Measurements from ENCODE around the gene LAMTOR5. TPM values are rescaled to one million over a fixed set of nuclear protein-coding genes. Genes with fewer than 3 reads are reported as not detected.

LAMTOR5 gene
- total and polyA plus RNA-seq, 2 donors: 144 to 296 TPM

- 56% methylated on average over 3 of the region's 3 CpGs for whole genome bisulfite sequencing
- H3K9me3 ChIP-seq (ENCODE audit: control insufficient read depth in 2 of 2, insufficient read depth in 1 of 2, low read length in 1 of 2): no peaks in the 10 kb centered on the region
- H3K27ac ChIP-seq (ENCODE audit: low read depth in 1 of 2, low read length in 1 of 2): no peak overlapping the region
- no peaks in the 10 kb centered on the region for H3K36me3 ChIP-seq (ENCODE audit: control insufficient read depth in 2 of 2, insufficient read depth in 2 of 2, low read length in 1 of 2)
- no peak overlapping the region for H3K4me3 ChIP-seq (ENCODE audit: low read length in 2 of 2)
- DNase-seq (ENCODE audit: low read depth in 6 of 9, low spot score in 9 of 9): no peak
- H3K4me1 ChIP-seq (ENCODE audit: control insufficient read depth in 2 of 2, insufficient read depth in 2 of 2, low read length in 2 of 2): no peaks in the 10 kb centered on the region
- peaks cover 0 to 2% of the 10 kb centered on the region in 2 donors for H3K27me3 ChIP-seq (ENCODE audit: control insufficient read depth in 2 of 2, insufficient read depth in 1 of 2, low read length in 1 of 2)
Observed at GRCh38 chr1:110434946-110435345, 27.5 kb upstream of the LAMTOR5 start.

GRCh38 chr1:110433803-110434202, 26.3 kb upstream of the LAMTOR5 start:
- H3K27me3 ChIP-seq (ENCODE audit: control insufficient read depth in 2 of 2, insufficient read depth in 1 of 2, low read length in 1 of 2): peaks cover 0 to 2% of the 10 kb centered on the region in 2 donors
- H3K4me3 ChIP-seq (ENCODE audit: low read length in 2 of 2): no peak overlapping the region
- no peaks in the 10 kb centered on the region for H3K4me1 ChIP-seq (ENCODE audit: control insufficient read depth in 2 of 2, insufficient read depth in 2 of 2, low read length in 2 of 2)
- no peak for DNase-seq (ENCODE audit: low read depth in 6 of 9, low spot score in 9 of 9)
- WGBS: 64% methylated on average over 3 of the region's 3 CpGs
- no peaks in the 10 kb centered on the region for H3K9me3 ChIP-seq (ENCODE audit: control insufficient read depth in 2 of 2, insufficient read depth in 1 of 2, low read length in 1 of 2)
- H3K36me3 ChIP-seq (ENCODE audit: control insufficient read depth in 2 of 2, insufficient read depth in 2 of 2, low read length in 1 of 2): no peaks in the 10 kb centered on the region
- no peak overlapping the region for H3K27ac ChIP-seq (ENCODE audit: low read depth in 1 of 2, low read length in 1 of 2)

- no peaks in the 10 kb centered on the region for H3K4me1 ChIP-seq (ENCODE audit: control insufficient read depth in 2 of 2, insufficient read depth in 2 of 2, low read length in 2 of 2)
- H3K9me3 ChIP-seq (ENCODE audit: control insufficient read depth in 2 of 2, insufficient read depth in 1 of 2, low read length in 1 of 2): no peaks in the 10 kb centered on the region
- DNase-seq (ENCODE audit: low read depth in 6 of 9, low spot score in 9 of 9): no peak
- WGBS: 96% methylated on average over 2 of the region's 2 CpGs
- H3K36me3 ChIP-seq (ENCODE audit: control insufficient read depth in 2 of 2, insufficient read depth in 2 of 2, low read length in 1 of 2): no peaks in the 10 kb centered on the region
- H3K27me3 ChIP-seq (ENCODE audit: control insufficient read depth in 2 of 2, insufficient read depth in 1 of 2, low read length in 1 of 2): peaks cover 0 to 2% of the 10 kb centered on the region in 2 donors
- H3K27ac ChIP-seq (ENCODE audit: low read depth in 1 of 2, low read length in 1 of 2): no peak overlapping the region
- H3K4me3 ChIP-seq (ENCODE audit: low read length in 2 of 2): no peak overlapping the region
Observed at GRCh38 chr1:110433213-110433612, 25.7 kb upstream of the LAMTOR5 start.

DNA sequence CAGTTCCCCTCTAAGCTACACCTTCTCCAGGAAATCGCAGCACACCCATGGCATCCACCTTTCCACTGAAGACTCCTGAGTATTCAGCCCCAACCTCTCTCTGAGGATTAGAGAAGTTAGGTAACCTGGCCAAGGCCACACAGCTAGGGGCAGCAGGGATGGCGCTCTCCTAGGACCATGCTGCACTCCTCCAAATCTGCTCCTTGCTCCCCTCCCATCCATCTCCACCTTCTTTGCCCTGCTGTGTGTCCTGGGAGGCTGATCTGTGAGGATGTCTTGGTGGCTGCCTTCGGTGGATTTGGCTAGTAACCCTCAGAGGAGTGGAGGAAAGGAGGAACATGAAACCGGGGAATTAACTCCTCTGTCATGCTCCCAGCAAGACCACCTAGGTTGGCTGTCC, 23.4 kb upstream of the LAMTOR5 start:
- whole genome bisulfite sequencing: 94% methylated on average over 4 of the region's 4 CpGs
- DNase-seq (ENCODE audit: low read depth in 6 of 9, low spot score in 9 of 9): no peak

DNA sequence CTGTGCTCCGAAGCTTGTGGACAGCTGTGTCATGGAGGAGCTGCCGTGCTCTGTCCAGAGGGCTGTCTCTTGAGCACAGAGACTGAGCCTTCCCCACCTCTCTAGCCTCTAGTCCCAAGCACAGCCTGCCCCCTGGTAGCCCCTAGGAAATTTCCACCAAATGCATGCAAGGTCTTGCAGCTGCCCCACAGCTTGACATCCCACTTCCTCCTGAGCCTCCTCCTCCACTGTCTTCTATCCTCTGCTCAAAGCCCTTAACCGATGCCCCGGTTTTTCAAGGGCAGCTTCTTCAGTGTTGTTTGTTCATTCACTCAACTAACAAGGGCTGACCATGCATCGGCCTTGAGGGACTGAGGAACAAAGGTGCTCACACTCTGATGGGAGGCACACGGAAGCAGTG, 22.9 kb upstream of the LAMTOR5 start:
- no peaks in the 10 kb centered on the region for H3K4me1 ChIP-seq (ENCODE audit: control insufficient read depth in 2 of 2, insufficient read depth in 2 of 2, low read length in 2 of 2)
- H3K27ac ChIP-seq (ENCODE audit: low read depth in 1 of 2, low read length in 1 of 2): no peak overlapping the region
- H3K27me3 ChIP-seq (ENCODE audit: control insufficient read depth in 2 of 2, insufficient read depth in 1 of 2, low read length in 1 of 2): peaks cover 0 to 2% of the 10 kb centered on the region in 2 donors
- H3K36me3 ChIP-seq (ENCODE audit: control insufficient read depth in 2 of 2, insufficient read depth in 2 of 2, low read length in 1 of 2): no peaks in the 10 kb centered on the region
- no peak for DNase-seq (ENCODE audit: low read depth in 6 of 9, low spot score in 9 of 9)
- no peaks in the 10 kb centered on the region for H3K9me3 ChIP-seq (ENCODE audit: control insufficient read depth in 2 of 2, insufficient read depth in 1 of 2, low read length in 1 of 2)
- H3K4me3 ChIP-seq (ENCODE audit: low read length in 2 of 2): no peak overlapping the region
- 87% methylated on average over 6 of the region's 6 CpGs for WGBS

More for the DNA sequence above, 23.4 kb upstream of the LAMTOR5 start:
- Histone ChIP-seq H3K9me3 (ENCODE audit: control insufficient read depth in 2 of 2, insufficient read depth in 1 of 2, low read length in 1 of 2) (no peaks in the 10 kb centered on the region), H3K27me3 (ENCODE audit: control insufficient read depth in 2 of 2, insufficient read depth in 1 of 2, low read length in 1 of 2) (peaks cover 0 to 2% of the 10 kb centered on the region in 2 donors), H3K27ac (ENCODE audit: low read depth in 1 of 2, low read length in 1 of 2) (no peak overlapping the region), H3K4me3 (ENCODE audit: low read length in 2 of 2) (no peak overlapping the region), H3K36me3 (ENCODE audit: control insufficient read depth in 2 of 2, insufficient read depth in 2 of 2, low read length in 1 of 2) (no peaks in the 10 kb centered on the region), H3K4me1 (ENCODE audit: control insufficient read depth in 2 of 2, insufficient read depth in 2 of 2, low read length in 2 of 2) (no peaks in the 10 kb centered on the region)

GRCh38 chr1:110428946-110429345, 21.5 kb upstream of the LAMTOR5 start:
- H3K36me3 ChIP-seq (ENCODE audit: control insufficient read depth in 2 of 2, insufficient read depth in 2 of 2, low read length in 1 of 2): no peaks in the 10 kb centered on the region
- H3K4me3 ChIP-seq (ENCODE audit: low read length in 2 of 2): no peak overlapping the region
- H3K4me1 ChIP-seq (ENCODE audit: control insufficient read depth in 2 of 2, insufficient read depth in 2 of 2, low read length in 2 of 2): no peaks in the 10 kb centered on the region
- H3K27me3 ChIP-seq (ENCODE audit: control insufficient read depth in 2 of 2, insufficient read depth in 1 of 2, low read length in 1 of 2): peaks cover 0 to 2% of the 10 kb centered on the region in 2 donors
- no peak for DNase-seq (ENCODE audit: low read depth in 6 of 9, low spot score in 9 of 9)
- no peak overlapping the region for H3K27ac ChIP-seq (ENCODE audit: low read depth in 1 of 2, low read length in 1 of 2)
- WGBS: 94% methylated on average over 4 of the region's 4 CpGs
- H3K9me3 ChIP-seq (ENCODE audit: control insufficient read depth in 2 of 2, insufficient read depth in 1 of 2, low read length in 1 of 2): no peaks in the 10 kb centered on the region

GRCh38 chr1:110426854-110427253, 19.4 kb upstream of the LAMTOR5 start:
- no peak for DNase-seq (ENCODE audit: low read depth in 6 of 9, low spot score in 9 of 9)
- WGBS: 17% methylated on average over 4 of the region's 4 CpGs
- Histone ChIP-seq H3K36me3 (ENCODE audit: control insufficient read depth in 2 of 2, insufficient read depth in 2 of 2, low read length in 1 of 2) (no peaks in the 10 kb centered on the region), H3K4me1 (ENCODE audit: control insufficient read depth in 2 of 2, insufficient read depth in 2 of 2, low read length in 2 of 2) (no peaks in the 10 kb centered on the region), H3K9me3 (ENCODE audit: control insufficient read depth in 2 of 2, insufficient read depth in 1 of 2, low read length in 1 of 2) (no peaks in the 10 kb centered on the region), H3K4me3 (ENCODE audit: low read length in 2 of 2) (no peak overlapping the region), H3K27ac (ENCODE audit: low read depth in 1 of 2, low read length in 1 of 2) (no peak overlapping the region), H3K27me3 (ENCODE audit: control insufficient read depth in 2 of 2, insufficient read depth in 1 of 2, low read length in 1 of 2) (peaks cover 0 to 2% of the 10 kb centered on the region in 2 donors)

DNA sequence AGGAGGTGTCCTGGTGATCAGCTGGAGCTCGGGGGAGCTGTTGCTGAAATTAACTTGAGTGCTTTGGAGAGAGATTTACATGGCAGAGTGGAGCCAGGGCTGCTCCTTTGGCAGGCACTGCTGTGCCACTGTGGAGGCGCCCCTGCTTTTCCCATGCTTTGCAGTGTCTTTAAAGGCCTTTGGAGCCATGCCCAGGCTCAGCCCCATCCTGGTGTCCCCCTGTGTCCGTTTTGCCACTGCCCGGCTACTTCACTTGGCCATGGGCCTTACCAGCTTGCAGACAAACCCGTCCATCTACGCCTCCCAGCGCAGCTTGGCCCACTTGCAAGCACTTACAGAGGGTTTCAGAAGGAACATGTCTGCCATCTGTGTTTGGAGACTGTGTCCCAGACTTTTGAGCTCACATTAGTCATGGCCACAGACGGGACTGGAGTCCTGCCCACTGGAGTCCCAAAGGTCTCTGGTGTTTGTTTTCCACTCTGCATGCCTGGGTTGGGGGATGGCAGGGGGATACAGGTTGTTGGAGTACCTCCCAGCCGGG, 18.2 kb upstream of the LAMTOR5 start:
- DNase-seq (ENCODE audit: low read depth in 6 of 9, low spot score in 9 of 9): no peak
- 82% methylated on average over 9 of the region's 9 CpGs for WGBS
- no peaks in the 10 kb centered on the region for H3K4me1 ChIP-seq (ENCODE audit: control insufficient read depth in 2 of 2, insufficient read depth in 2 of 2, low read length in 2 of 2)
- H3K4me3 ChIP-seq (ENCODE audit: low read length in 2 of 2): no peak overlapping the region
- no peaks in the 10 kb centered on the region for H3K27me3 ChIP-seq (ENCODE audit: control insufficient read depth in 2 of 2, insufficient read depth in 1 of 2, low read length in 1 of 2)
- no peaks in the 10 kb centered on the region for H3K36me3 ChIP-seq (ENCODE audit: control insufficient read depth in 2 of 2, insufficient read depth in 2 of 2, low read length in 1 of 2)
- no peak overlapping the region for H3K27ac ChIP-seq (ENCODE audit: low read depth in 1 of 2, low read length in 1 of 2)
- H3K9me3 ChIP-seq (ENCODE audit: control insufficient read depth in 2 of 2, insufficient read depth in 1 of 2, low read length in 1 of 2): no peaks in the 10 kb centered on the region

DNA sequence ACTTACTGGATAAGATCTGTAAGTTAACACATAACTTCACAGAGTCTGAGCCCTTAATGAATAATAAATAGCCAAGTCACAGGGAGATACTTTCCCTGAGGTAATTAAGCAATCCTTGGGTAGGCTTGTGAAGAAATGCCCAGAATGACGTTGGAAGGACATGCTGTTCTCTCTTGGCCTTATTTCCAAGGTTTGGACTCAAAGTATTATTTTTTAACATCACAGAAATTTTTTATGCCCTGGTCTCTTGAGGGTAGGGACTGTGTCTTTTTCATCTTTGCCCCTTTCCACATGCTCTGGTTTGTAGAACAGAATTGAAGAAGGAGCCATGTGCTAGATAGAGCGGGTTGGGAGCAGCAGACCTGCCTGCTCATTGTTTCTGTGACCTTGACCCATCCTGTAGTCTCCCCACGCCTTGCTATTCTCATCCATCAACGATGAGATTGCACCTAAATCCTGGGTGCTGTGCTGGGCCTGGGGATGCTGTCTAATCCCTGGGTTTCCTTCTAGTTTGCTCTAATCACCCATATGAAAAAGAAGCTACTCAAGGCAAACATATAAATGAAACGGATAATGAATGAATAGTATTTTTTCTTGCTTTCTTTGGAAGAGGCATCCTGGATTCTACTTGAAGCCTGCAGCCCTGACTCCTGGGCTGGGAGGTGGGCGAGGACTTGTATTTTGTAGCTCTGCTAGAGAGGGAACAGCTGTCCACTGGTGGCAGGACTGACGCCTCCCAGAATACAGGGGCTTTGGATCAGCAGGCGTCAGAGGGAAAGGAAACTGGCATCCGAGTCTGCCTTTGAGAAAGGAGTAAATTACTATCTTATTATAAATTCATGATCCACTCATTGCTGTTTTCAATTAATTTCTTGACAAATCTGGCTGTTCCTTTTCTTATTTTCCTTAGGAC, 17.5 kb upstream of the LAMTOR5 start:
- DNase-seq (ENCODE audit: low read depth in 6 of 9, low spot score in 9 of 9): no peak
- Histone ChIP-seq H3K27ac (ENCODE audit: low read depth in 1 of 2, low read length in 1 of 2) (no peak overlapping the region), H3K27me3 (ENCODE audit: control insufficient read depth in 2 of 2, insufficient read depth in 1 of 2, low read length in 1 of 2) (no peaks in the 10 kb centered on the region), H3K9me3 (ENCODE audit: control insufficient read depth in 2 of 2, insufficient read depth in 1 of 2, low read length in 1 of 2) (no peaks in the 10 kb centered on the region), H3K36me3 (ENCODE audit: control insufficient read depth in 2 of 2, insufficient read depth in 2 of 2, low read length in 1 of 2) (no peaks in the 10 kb centered on the region), H3K4me3 (ENCODE audit: low read length in 2 of 2) (no peak overlapping the region), H3K4me1 (ENCODE audit: control insufficient read depth in 2 of 2, insufficient read depth in 2 of 2, low read length in 2 of 2) (no peaks in the 10 kb centered on the region)
- WGBS: 95% methylated on average over 9 of the region's 9 CpGs
